BE2C (cell line): Measurements from ENCODE around the gene PITRM1.

Source experiments
- DNase-seq: peaks from one replicate; pipeline ENCODE4 v3.0.0-alpha.2; 2020
- H3K27me3 ChIP-seq: fragments of 250-450 bp; sonication (Bioruptor Pico); 2 replicates; pipeline ENCODE4 v1.5.1; 2020; ENCODE audit warnings: mild to moderate bottlenecking
- H3K36me3 ChIP-seq: fragments of 250-450 bp; sonication (Bioruptor Pico); 2 replicates; pipeline ENCODE4 v1.5.1; 2020; ENCODE audit warnings: mild to moderate bottlenecking
- H3K4me1 ChIP-seq: fragments of 250-450 bp; sonication (Bioruptor Pico); 2 replicates; pipeline ENCODE4 v1.5.1; 2020
- H3K4me3 ChIP-seq: 2 replicates; pipeline ENCODE4 v1.5.1; 2011; ENCODE audit warnings: low read depth, low read length
- H3K9me3 ChIP-seq: fragments of 250-450 bp; sonication (Bioruptor Pico); 2 replicates; pipeline ENCODE4 v1.5.1; 2020
- CTCF ChIP-seq: IDR thresholded peaks from 2 replicates; pipeline ENCODE4 v1.5.1; 2012; ENCODE audit warnings: mild to moderate bottlenecking, low read depth, low read length

The PITRM1 gene

GRCh38 chr10:3091921-3092320, 80.7 kb downstream of the PITRM1 start:
- H3K9me3 ChIP-seq, result no peaks in the 10 kb centered on the region
- no peak for DNase-seq
- no peaks in the 10 kb centered on the region for H3K4me1 ChIP-seq
- no peaks in the 10 kb centered on the region for H3K27me3 ChIP-seq
- no peak for TF ChIP-seq CTCF
- H3K36me3 ChIP-seq, result no peaks in the 10 kb centered on the region
- no peak overlapping the region for H3K4me3 ChIP-seq

GRCh38 chr10:3090914-3091787, 81.4 kb downstream of the PITRM1 start:
- Histone ChIP-seq H3K36me3 (no peaks in the 10 kb centered on the region), H3K4me3 (no peak overlapping the region), H3K4me1 (no peaks in the 10 kb centered on the region), H3K27me3 (no peaks in the 10 kb centered on the region), H3K9me3 (no peaks in the 10 kb centered on the region)
- DNase-seq, result no peak
- no peak for TF ChIP-seq CTCF

- H3K4me1 ChIP-seq, result no peaks in the 10 kb centered on the region
- H3K9me3 ChIP-seq, result no peaks in the 10 kb centered on the region
- no peak for TF ChIP-seq CTCF
- no peak overlapping the region for H3K4me3 ChIP-seq
- no peaks in the 10 kb centered on the region for H3K36me3 ChIP-seq
- H3K27me3 ChIP-seq, result no peaks in the 10 kb centered on the region
- no peak for DNase-seq
Measured at GRCh38 chr10:3090388-3090787, 82.2 kb downstream of the PITRM1 start.
